Glutamatergic neuron (in vitro differentiated cells): ENCODE data around the gene NANOG. TPM values are rescaled to one million over a fixed set of nuclear protein-coding genes. Genes with fewer than 3 reads are reported as not detected.
"Not testable (repeated sequence)": the region's sequence is repeated elsewhere in the genome, so short reads cannot be mapped to it uniquely, and the experiment has no call there.

ENCODE experiments used
- DNase-seq: peaks from one replicate; pipeline ENCODE4 v3.0.0; 2022
- H3K27ac Mint-ChIP-seq: one replicate; pipeline ENCODE4 v1.8.0; 2020; ENCODE audit warnings: mild to moderate bottlenecking, mixed read lengths, inconsistent platforms; ENCODE audit not compliant: unreplicated experiment
- H3K27me3 Mint-ChIP-seq: one replicate; pipeline ENCODE4 v1.8.0; 2020; ENCODE audit warnings: mild to moderate bottlenecking, moderate library complexity, mixed read lengths, inconsistent platforms; ENCODE audit not compliant: unreplicated experiment
- H3K36me3 Mint-ChIP-seq: one replicate; pipeline ENCODE4 v1.8.0; 2020; ENCODE audit warnings: mild to moderate bottlenecking, mixed read lengths, inconsistent platforms; ENCODE audit not compliant: unreplicated experiment
- H3K4me1 Mint-ChIP-seq: one replicate; pipeline ENCODE4 v1.8.0; 2020; ENCODE audit warnings: mild to moderate bottlenecking, low read depth, mixed read lengths, inconsistent platforms; ENCODE audit not compliant: unreplicated experiment
- H3K4me3 Mint-ChIP-seq: one replicate; pipeline ENCODE4 v1.8.0; 2020; ENCODE audit warnings: mild to moderate bottlenecking, mixed read lengths, inconsistent platforms; ENCODE audit not compliant: unreplicated experiment
- H3K9me3 Mint-ChIP-seq: one replicate; pipeline ENCODE4 v1.8.0; 2020; ENCODE audit warnings: mild to moderate bottlenecking, moderate library complexity, mixed read lengths, inconsistent platforms; ENCODE audit not compliant: unreplicated experiment
- CTCF ChIP-seq: fragments of 200-600 bp; sonication (generic); IDR thresholded peaks from one replicate; pipeline ENCODE4 v1.5.0; 2021; ENCODE audit not compliant: partially characterized antibody, unreplicated experiment
- total RNA-seq: library from RNA; stranded (reverse); fragmentation: NEBNext Ultra II Directional; extraction: Animal tissue kit (Norgen Biotek cat#: 25700); gene quantifications from one replicate; pipeline ENCODE4 v1.2.1, GENCODE V29; 2021; ENCODE audit not compliant: unreplicated experiment

NANOG gene
- total RNA-seq, 1 donor from 2014 or later, result 1.3 TPM

DNA sequence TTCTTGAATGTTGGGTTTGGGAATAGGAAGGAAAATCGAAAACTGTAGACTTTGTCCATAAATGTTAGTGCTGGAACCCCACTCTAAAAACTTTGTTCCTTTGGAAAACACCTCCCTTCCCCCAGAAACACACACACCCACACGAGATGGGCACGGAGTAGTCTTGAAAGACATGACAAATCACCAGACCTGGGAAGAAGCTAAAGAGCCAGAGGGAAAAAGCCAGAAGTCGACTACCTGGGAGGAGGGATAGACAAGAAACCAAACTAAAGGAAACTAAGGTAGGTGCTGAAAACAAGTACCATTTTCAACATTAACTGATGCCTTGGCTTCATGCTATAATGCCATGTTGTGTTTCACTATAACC, 925 bp upstream of the NANOG start:
- no peak for DNase-seq
- no peaks in the 10 kb centered on the region for H3K36me3 Mint-ChIP-seq
- no peaks in the 10 kb centered on the region for H3K4me1 Mint-ChIP-seq
- no peak overlapping the region for H3K27ac Mint-ChIP-seq
- H3K4me3 Mint-ChIP-seq, result no peak overlapping the region
- H3K27me3 Mint-ChIP-seq, result no peaks in the 10 kb centered on the region
- TF ChIP-seq CTCF, result no peak
- H3K9me3 Mint-ChIP-seq, result peaks cover 1% of the 10 kb centered on the region

- no peaks in the 10 kb centered on the region for H3K36me3 Mint-ChIP-seq
- no peaks in the 10 kb centered on the region for H3K27me3 Mint-ChIP-seq
- no peak overlapping the region for H3K27ac Mint-ChIP-seq
- H3K4me3 Mint-ChIP-seq, result no peak overlapping the region
- no peaks in the 10 kb centered on the region for H3K4me1 Mint-ChIP-seq
- no peaks in the 10 kb centered on the region for H3K9me3 Mint-ChIP-seq
- no peak for DNase-seq
- TF ChIP-seq CTCF, result no peak
Measured at GRCh38 chr12:7793211-7793610, 4.0 kb downstream of the NANOG start.

DNA sequence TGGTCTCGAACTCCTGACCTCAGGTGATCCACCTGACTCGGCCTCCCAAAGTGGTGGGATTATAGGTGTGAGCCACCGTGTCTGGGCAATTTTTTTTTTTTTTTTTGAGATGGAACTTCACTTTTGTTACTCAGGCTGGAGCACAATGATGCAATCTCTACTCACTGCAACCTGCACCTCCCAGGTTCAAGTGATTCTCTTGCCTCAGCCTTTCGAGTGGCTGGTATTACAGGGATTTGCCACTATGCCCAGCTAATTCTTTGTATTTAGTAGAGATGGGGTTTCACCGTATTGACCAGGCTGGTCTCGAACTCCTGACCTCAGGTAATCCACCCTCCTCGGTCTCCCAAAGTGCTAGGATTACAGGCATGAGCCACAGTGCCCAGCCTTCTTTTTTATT, 8.1 kb downstream of the NANOG start:
- not testable (repeated sequence) for H3K4me3 Mint-ChIP-seq, H3K9me3 Mint-ChIP-seq, H3K27me3 Mint-ChIP-seq, H3K27ac Mint-ChIP-seq, H3K4me1 Mint-ChIP-seq, DNase-seq, H3K36me3 Mint-ChIP-seq

DNA sequence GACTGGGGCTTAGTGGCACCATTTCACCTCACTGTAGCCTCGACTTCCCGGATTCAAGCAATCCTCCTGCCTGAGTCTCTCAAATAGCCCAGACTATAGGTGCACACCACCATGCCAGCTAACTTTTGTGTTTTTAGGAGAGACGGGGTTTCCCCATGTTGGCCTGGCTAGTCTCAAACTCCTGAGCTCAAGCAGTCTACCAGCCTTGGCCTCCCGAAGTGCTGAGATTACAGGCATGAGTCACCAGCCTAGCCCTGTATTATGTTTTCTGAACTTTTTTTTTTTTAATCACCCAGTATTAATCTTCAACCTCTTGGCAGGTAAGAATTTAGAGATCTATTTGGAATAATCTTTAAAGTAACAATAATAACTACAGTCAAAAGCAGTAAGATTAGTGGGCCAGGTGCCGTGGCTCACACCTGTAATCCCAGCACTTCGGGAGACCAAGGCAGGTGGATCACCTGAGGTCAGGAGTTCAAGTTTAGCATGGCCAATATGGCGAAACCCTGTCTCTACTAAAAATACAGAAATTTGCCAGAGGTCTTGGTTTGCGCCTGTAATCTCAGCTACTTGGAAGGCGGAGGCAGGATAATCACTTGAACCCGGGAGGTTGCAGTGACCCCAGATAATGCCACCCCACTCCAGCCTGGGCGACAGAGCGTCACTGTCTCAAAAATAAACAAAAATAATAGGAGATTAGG, 8.6 kb downstream of the NANOG start:
- Mint-ChIP-seq H3K4me3 (no peak overlapping the region), H3K27ac (no peak overlapping the region), H3K9me3 (no peaks in the 10 kb centered on the region), H3K4me1 (no peaks in the 10 kb centered on the region), H3K27me3 (no peaks in the 10 kb centered on the region), H3K36me3 (no peaks in the 10 kb centered on the region)
- no peak for DNase-seq
- no peak for TF ChIP-seq CTCF

GRCh38 chr12:7798750-7799308, 9.6 kb downstream of the NANOG start:
- not testable (repeated sequence) for H3K9me3 Mint-ChIP-seq, H3K4me3 Mint-ChIP-seq, DNase-seq, H3K27me3 Mint-ChIP-seq, H3K36me3 Mint-ChIP-seq, H3K4me1 Mint-ChIP-seq, H3K27ac Mint-ChIP-seq

DNA sequence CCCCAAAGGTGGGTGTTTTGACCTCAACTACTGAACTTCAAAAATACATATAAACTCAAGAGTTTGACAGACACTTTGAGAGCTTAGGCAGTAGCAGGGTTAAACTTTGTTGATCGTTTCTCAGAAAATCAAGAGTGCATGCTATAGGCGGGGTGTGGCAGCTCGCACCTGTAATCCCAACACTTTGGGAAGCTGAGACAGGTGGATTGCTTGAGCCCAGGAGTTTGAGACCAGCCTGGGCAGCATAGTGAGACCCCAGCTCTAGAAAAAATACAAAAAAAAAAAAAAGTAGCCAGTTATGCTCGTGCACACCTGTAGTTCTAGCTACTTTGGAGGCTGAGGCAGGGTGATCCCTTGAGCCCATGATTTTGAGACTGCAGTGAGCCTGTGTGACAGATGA, 12.3 kb downstream of the NANOG start:
- Mint-ChIP-seq H3K9me3 (no peaks in the 10 kb centered on the region), H3K27me3 (no peaks in the 10 kb centered on the region), H3K27ac (no peak overlapping the region), H3K4me1 (no peaks in the 10 kb centered on the region), H3K4me3 (no peak overlapping the region), H3K36me3 (no peaks in the 10 kb centered on the region)
- no peak for DNase-seq
- TF ChIP-seq CTCF, result no peak

GRCh38 chr12:7806319-7806718, 17.1 kb downstream of the NANOG start:
- not testable (repeated sequence) for H3K4me1 Mint-ChIP-seq, H3K27ac Mint-ChIP-seq, H3K27me3 Mint-ChIP-seq, H3K36me3 Mint-ChIP-seq, H3K9me3 Mint-ChIP-seq, H3K4me3 Mint-ChIP-seq, DNase-seq
